Measurements from ENCODE around the gene NFKBIE. TPM values are rescaled to one million over a fixed set of nuclear protein-coding genes. Genes with fewer than 3 reads are reported as not detected.

NFKBIE gene
- total and polyA plus RNA-seq, 2 of the 13 experiments (the other 11 are each of a cell fraction or from before 2014, with no cell fraction given), result 6.7 to 14.5 TPM

GRCh38 chr6:44254191-44255104 lies 10.9 kb downstream of the NFKBIE start (continued):
- TF ChIP-seq KLF12 (CRISPR knock-in tag; IDR thresholded peaks at IDR 0.05; ENCODE audit: borderline replicate concordance), result no peak
- TF ChIP-seq ZNF513 (CRISPR knock-in tag; conservative IDR thresholded peaks at IDR 0.05), result no peak
- TF ChIP-seq RFXAP (CRISPR knock-in tag; IDR thresholded peaks at IDR 0.05; ENCODE audit: borderline replicate concordance), result no peak
- TF ChIP-seq ZNF326 (CRISPR knock-in tag; IDR thresholded peaks at IDR 0.05; ENCODE audit: borderline replicate concordance), result no peak
- TF ChIP-seq NFAT5 (CRISPR knock-in tag; IDR thresholded peaks at IDR 0.05), result no peak
- peak; percentile 75 for TF ChIP-seq AGO1 (IDR thresholded peaks at IDR 0.05; ENCODE audit: low read depth, low read length, poor library complexity, severe bottlenecking)
- no peak for TF ChIP-seq KDM6A (CRISPR knock-in tag; IDR thresholded peaks at IDR 0.05; ENCODE audit: low read depth)
- TF ChIP-seq ZSCAN30 (CRISPR knock-in tag; IDR thresholded peaks at IDR 0.05), result no peak
- TF ChIP-seq PRPF4 (IDR thresholded peaks at IDR 0.05; ENCODE audit: low read depth, low read length, poor library complexity, severe bottlenecking), result no peak
- TF ChIP-seq RBM39 (IDR thresholded peaks at IDR 0.05; ENCODE audit: low read depth, low read length, poor library complexity, severe bottlenecking), result peak; percentile 68
- no peak for TF ChIP-seq ZNF275 (CRISPR knock-in tag; IDR thresholded peaks at IDR 0.05; ENCODE audit: borderline replicate concordance)
- TF ChIP-seq DNMT3B (CRISPR knock-in tag; conservative IDR thresholded peaks at IDR 0.05), result no peak; the same call in 1 of the 2 replicates
- no peak for TF ChIP-seq BHLHE40 (IDR thresholded peaks at IDR 0.05; ENCODE audit: low read length)
- no peak for TF ChIP-seq ZNF569 (CRISPR knock-in tag; IDR thresholded peaks at IDR 0.05; ENCODE audit: borderline replicate concordance)
- TF ChIP-seq STAT5B (CRISPR knock-in tag; IDR thresholded peaks at IDR 0.05), result no peak
- no peak for TF ChIP-seq ZBTB2 (CRISPR knock-in tag; IDR thresholded peaks at IDR 0.05; ENCODE audit: low read depth)
- no peak for TF ChIP-seq SALL1 (CRISPR knock-in tag; IDR thresholded peaks at IDR 0.05)
- TF ChIP-seq ZSCAN20 (CRISPR knock-in tag; IDR thresholded peaks at IDR 0.05; ENCODE audit: borderline replicate concordance), result no peak
- TF ChIP-seq NR1H2 (CRISPR knock-in tag; IDR thresholded peaks at IDR 0.05; ENCODE audit: borderline replicate concordance, low read depth), result no peak

Data from HepG2 (cell line).